ENCODE data around the gene SRD5A3.

DNA sequence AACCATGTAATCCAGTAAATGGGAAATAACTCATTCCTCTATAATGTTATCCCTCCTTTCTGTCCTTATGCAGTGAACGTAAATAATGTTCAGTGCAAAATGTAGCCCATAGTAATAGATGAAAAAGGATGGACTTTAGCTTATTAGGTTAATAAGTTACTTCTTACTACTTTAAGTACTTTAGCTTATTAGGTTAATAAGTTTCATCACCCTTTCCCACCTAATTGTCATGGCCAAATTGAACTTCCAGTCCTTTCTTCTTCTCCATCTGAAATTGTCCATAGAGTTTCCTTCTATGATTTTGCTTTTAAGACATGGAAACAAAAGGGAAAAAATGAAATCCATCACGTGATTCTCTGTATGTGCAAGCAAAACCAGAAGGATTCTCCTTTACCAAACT is 34.5 kb downstream of the SRD5A3 start:
- TF ChIP-seq, protein P1, sequence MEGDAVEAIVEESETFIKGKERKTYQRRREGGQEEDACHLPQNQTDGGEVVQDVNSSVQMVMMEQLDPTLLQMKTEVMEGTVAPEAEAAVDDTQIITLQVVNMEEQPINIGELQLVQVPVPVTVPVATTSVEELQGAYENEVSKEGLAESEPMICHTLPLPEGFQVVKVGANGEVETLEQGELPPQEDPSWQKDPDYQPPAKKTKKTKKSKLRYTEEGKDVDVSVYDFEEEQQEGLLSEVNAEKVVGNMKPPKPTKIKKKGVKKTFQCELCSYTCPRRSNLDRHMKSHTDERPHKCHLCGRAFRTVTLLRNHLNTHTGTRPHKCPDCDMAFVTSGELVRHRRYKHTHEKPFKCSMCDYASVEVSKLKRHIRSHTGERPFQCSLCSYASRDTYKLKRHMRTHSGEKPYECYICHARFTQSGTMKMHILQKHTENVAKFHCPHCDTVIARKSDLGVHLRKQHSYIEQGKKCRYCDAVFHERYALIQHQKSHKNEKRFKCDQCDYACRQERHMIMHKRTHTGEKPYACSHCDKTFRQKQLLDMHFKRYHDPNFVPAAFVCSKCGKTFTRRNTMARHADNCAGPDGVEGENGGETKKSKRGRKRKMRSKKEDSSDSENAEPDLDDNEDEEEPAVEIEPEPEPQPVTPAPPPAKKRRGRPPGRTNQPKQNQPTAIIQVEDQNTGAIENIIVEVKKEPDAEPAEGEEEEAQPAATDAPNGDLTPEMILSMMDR (IDR thresholded peaks at IDR 0.05): no peak
- TF ChIP-seq EZH2phosphoT487 (IDR thresholded peaks at IDR 0.05) (no peak), EZH2 (IDR thresholded peaks at IDR 0.05) (no peak)
